MCF 10A (cell line): ENCODE results near the gene TBC1D14. TPM values are rescaled to one million over a fixed set of nuclear protein-coding genes. Genes with fewer than 3 reads are reported as not detected.

Experiments used
- BruUV-seq: library from RNA; stranded (reverse); fragments of 400-500 nt; replicated peaks from 2 replicates; lab custom pipeline; 2021; lab: Mats Ljungman, UMichigan
- CTCF ChIA-PET: fragments of 300-600 bp; sonication (Branson Sonifier 250); formaldehyde crosslinking; extraction: SDS; loops from one replicate; lab custom pipeline; 2021; ENCODE audit warnings: antibody characterized with exemption, inconsistent platforms; lab: Yijun Ruan, JAX
- POLR2A ChIA-PET: fragments of 300-600, 350-650 bp; sonication (Branson Sonifier 250); formaldehyde crosslinking; extraction: SDS; loops from one replicate; lab custom pipeline; 2020; ENCODE audit warnings: antibody characterized with exemption, inconsistent platforms; lab: Yijun Ruan, JAX
- DNase-seq: peaks from one replicate; pipeline ENCODE4 v3.0.0-alpha.2; 2018; ENCODE audit not compliant: unreplicated experiment
- H3K27ac Mint-ChIP-seq: one replicate; pipeline ENCODE4 v1.8.0; 2022; ENCODE audit warnings: mild to moderate bottlenecking, low read depth, mixed read lengths; ENCODE audit not compliant: unreplicated experiment
- H3K27me3 Mint-ChIP-seq: one replicate; pipeline ENCODE4 v1.8.0; 2022; ENCODE audit warnings: mixed read lengths; ENCODE audit not compliant: insufficient read depth, unreplicated experiment
- H3K36me3 Mint-ChIP-seq: one replicate; pipeline ENCODE4 v1.8.0; 2022; ENCODE audit warnings: mild to moderate bottlenecking, moderate library complexity, mixed read lengths; ENCODE audit not compliant: insufficient read depth, unreplicated experiment
- H3K4me1 Mint-ChIP-seq: one replicate; pipeline ENCODE4 v1.8.0; 2022; ENCODE audit warnings: mixed read lengths; ENCODE audit not compliant: insufficient read depth, unreplicated experiment
- H3K4me3 Mint-ChIP-seq: one replicate; pipeline ENCODE4 v1.8.0; 2022; ENCODE audit warnings: mild to moderate bottlenecking, moderate library complexity, mixed read lengths; ENCODE audit not compliant: unreplicated experiment
- H3K9me3 Mint-ChIP-seq: one replicate; pipeline ENCODE4 v1.8.0; 2022; ENCODE audit warnings: mixed read lengths; ENCODE audit not compliant: unreplicated experiment
- intact Hi-C: fragments of 100-400 bp; cut with micrococcal nuclease; formaldehyde crosslinking; loops from 2 replicates; pipeline ENCODE4 v1.14.1; 2022
- total RNA-seq: library from RNA; stranded (reverse); gene quantifications from 2 replicates; pipeline ENCODE4 v1.2.3, GENCODE V29; 2022
- TF ChIP-seq, protein P1 (sequence below): fragments of 200-600 bp; IDR thresholded peaks from one replicate; pipeline ENCODE4 v1.8.0; 2022; ENCODE audit warnings: antibody characterized with exemption, mild to moderate bottlenecking; ENCODE audit not compliant: unreplicated experiment

TBC1D14 gene
- total RNA-seq, 1 experiment from 2014 or later: 55.1 TPM

DNA sequence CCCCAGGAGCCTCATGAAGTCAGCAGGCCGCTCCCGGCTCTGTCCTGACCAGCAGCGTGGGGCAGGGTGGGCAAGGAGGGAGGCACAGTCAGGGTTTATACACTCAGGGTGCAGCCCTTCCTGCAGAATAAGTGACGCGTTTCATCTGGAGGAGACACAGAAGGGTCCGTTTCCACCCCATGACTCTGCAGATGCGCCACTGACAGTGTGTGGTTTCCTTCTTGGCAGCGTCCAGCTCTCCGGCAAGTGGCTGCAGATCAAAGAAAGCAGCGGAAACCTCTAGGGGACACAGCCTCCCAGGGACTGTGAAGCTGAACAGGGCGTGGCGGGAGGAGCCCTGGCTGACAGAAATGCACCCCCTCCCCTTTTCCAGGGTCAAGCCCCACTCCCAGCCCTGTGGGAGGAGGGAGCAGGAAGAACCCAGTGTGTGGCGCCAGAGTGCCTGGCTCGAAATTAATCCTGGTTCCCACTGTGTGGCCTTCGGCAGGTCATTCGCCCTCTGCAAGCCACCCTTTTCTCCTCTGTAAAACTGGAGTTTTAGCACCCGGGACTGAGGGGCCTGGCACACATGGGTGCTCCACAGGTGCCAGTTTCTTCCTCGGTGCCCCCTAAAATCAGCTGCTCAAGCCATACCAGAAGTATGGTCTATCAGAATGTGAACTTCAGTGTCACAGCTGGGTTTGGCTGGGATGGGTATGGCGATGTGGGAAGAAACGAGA lies 17.3 kb upstream of the TBC1D14 start:
- DNase-seq: no peak
- no TSS peak for BruUV-seq

DNA sequence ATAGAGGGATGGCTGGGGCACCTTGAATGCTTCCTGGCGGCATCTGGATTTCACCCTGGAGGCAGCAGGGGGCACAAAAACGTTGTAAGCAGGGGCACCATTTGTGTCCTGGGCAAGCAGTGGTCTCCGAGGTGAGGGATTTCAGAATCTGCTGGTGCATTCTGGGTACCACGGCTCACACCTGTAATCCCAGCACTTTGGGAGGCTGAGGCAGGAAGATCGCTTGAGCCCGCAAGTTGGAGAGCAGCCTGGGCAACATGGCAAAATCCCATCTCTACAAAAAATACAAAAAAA lies 16.8 kb upstream of the TBC1D14 start:
- intact Hi-C loops: loop anchor here (5.0 kb wide), 1 partner anchor 179 kb away; no protein-coding TSS in a partner anchor
- ChIA-PET POLR2A (no interaction called here), CTCF (interaction anchor here (0.6 to 1.4 kb wide), 8 partner anchors 19 to 395 kb away, joined by 3 to 5 read pairs (median 3); partner anchors contain the start of gene MRFAP1)
- Mint-ChIP-seq H3K27me3 (no peaks in the 10 kb centered on the region), H3K27ac (no peak overlapping the region), H3K4me3 (no peak overlapping the region), H3K4me1 (peaks cover 4% of the 10 kb centered on the region), H3K36me3 (peaks cover 7% of the 10 kb centered on the region), H3K9me3 (no peaks in the 10 kb centered on the region)
- BruUV-seq: no TSS peak
- TF ChIP-seq, protein P1, sequence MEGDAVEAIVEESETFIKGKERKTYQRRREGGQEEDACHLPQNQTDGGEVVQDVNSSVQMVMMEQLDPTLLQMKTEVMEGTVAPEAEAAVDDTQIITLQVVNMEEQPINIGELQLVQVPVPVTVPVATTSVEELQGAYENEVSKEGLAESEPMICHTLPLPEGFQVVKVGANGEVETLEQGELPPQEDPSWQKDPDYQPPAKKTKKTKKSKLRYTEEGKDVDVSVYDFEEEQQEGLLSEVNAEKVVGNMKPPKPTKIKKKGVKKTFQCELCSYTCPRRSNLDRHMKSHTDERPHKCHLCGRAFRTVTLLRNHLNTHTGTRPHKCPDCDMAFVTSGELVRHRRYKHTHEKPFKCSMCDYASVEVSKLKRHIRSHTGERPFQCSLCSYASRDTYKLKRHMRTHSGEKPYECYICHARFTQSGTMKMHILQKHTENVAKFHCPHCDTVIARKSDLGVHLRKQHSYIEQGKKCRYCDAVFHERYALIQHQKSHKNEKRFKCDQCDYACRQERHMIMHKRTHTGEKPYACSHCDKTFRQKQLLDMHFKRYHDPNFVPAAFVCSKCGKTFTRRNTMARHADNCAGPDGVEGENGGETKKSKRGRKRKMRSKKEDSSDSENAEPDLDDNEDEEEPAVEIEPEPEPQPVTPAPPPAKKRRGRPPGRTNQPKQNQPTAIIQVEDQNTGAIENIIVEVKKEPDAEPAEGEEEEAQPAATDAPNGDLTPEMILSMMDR: no peak
- DNase-seq: no peak

More for the DNA sequence above, 17.3 kb upstream of the TBC1D14 start:
- no peak overlapping the region for H3K27ac Mint-ChIP-seq
- intact Hi-C loops: loop anchor here (5.0 kb wide), 1 partner anchor 180 kb away; no protein-coding TSS in a partner anchor
- POLR2A ChIA-PET: no interaction called here
- no peak overlapping the region for H3K4me3 Mint-ChIP-seq
- TF ChIP-seq, protein P1: no peak
- H3K9me3 Mint-ChIP-seq: no peaks in the 10 kb centered on the region
- H3K27me3 Mint-ChIP-seq: no peaks in the 10 kb centered on the region
- peaks cover 11% of the 10 kb centered on the region for H3K36me3 Mint-ChIP-seq
- CTCF ChIA-PET: interaction anchor here (0.6 to 1.4 kb wide), 8 partner anchors 19 to 395 kb away, joined by 3 to 5 read pairs (median 3); no protein-coding TSS in a partner anchor
- peaks cover 4% of the 10 kb centered on the region for H3K4me1 Mint-ChIP-seq

- no peak for DNase-seq
- Mint-ChIP-seq H3K27me3 (no peaks in the 10 kb centered on the region), H3K9me3 (no peaks in the 10 kb centered on the region), H3K27ac (no peak overlapping the region), H3K4me3 (no peak overlapping the region), H3K36me3 (peaks cover under 1% of the 10 kb centered on the region), H3K4me1 (peaks cover 4% of the 10 kb centered on the region)
- intact Hi-C loops: loop anchor here (5.0 kb wide), 1 partner anchor 179 kb away; no protein-coding TSS in a partner anchor
- CTCF ChIA-PET: interaction anchor here (0.6 to 1.3 kb wide), 5 partner anchors 20 to 253 kb away, joined by 3 to 5 read pairs (median 3); partner anchors contain the start of gene MRFAP1
- TF ChIP-seq, protein P1: no peak
- no TSS peak for BruUV-seq
- POLR2A ChIA-PET: interaction anchor here (0.6 kb wide), 1 partner anchor 72 kb away, joined by 3 read pairs; no protein-coding TSS in a partner anchor
Observed at GRCh38 chr4:6893449-6894085, 16.1 kb upstream of the TBC1D14 start.

- no peak overlapping the region for H3K4me3 Mint-ChIP-seq
- no peaks in the 10 kb centered on the region for H3K27me3 Mint-ChIP-seq
- intact Hi-C loops: loop anchor here (5.0 kb wide), 1 partner anchor 178 kb away; no protein-coding TSS in a partner anchor
- H3K36me3 Mint-ChIP-seq: no peaks in the 10 kb centered on the region
- ChIA-PET CTCF (no interaction called here), POLR2A (no interaction called here)
- TF ChIP-seq, protein P1: no peak
- no peaks in the 10 kb centered on the region for H3K9me3 Mint-ChIP-seq
- no peak for DNase-seq
- peaks cover 4% of the 10 kb centered on the region for H3K4me1 Mint-ChIP-seq
- no TSS peak for BruUV-seq
- no peak overlapping the region for H3K27ac Mint-ChIP-seq
Observed at GRCh38 chr4:6894086-6894478, 15.5 kb upstream of the TBC1D14 start.
